GM12873 (cell line): ENCODE data around the gene DLG2.

Experiments
- TF ChIP-seq, protein P1 (sequence below): IDR thresholded peaks from 2 replicates; pipeline ENCODE4 v1.5.1; 2012; ENCODE audit warnings: low read depth, mild to moderate bottlenecking, moderate library complexity, low read length, control low read depth; ENCODE audit not compliant: insufficient read depth; ENCODE audit errors: missing control alignments

The DLG2 gene

GRCh38 chr11:83706566-83706965, 1920.6 kb downstream of the DLG2 start:
- TF ChIP-seq, protein P1, sequence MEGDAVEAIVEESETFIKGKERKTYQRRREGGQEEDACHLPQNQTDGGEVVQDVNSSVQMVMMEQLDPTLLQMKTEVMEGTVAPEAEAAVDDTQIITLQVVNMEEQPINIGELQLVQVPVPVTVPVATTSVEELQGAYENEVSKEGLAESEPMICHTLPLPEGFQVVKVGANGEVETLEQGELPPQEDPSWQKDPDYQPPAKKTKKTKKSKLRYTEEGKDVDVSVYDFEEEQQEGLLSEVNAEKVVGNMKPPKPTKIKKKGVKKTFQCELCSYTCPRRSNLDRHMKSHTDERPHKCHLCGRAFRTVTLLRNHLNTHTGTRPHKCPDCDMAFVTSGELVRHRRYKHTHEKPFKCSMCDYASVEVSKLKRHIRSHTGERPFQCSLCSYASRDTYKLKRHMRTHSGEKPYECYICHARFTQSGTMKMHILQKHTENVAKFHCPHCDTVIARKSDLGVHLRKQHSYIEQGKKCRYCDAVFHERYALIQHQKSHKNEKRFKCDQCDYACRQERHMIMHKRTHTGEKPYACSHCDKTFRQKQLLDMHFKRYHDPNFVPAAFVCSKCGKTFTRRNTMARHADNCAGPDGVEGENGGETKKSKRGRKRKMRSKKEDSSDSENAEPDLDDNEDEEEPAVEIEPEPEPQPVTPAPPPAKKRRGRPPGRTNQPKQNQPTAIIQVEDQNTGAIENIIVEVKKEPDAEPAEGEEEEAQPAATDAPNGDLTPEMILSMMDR, result no peak

- TF ChIP-seq, protein P1, result no peak
Measured at GRCh38 chr11:83702796-83703195, 1924.3 kb downstream of the DLG2 start.

DNA sequence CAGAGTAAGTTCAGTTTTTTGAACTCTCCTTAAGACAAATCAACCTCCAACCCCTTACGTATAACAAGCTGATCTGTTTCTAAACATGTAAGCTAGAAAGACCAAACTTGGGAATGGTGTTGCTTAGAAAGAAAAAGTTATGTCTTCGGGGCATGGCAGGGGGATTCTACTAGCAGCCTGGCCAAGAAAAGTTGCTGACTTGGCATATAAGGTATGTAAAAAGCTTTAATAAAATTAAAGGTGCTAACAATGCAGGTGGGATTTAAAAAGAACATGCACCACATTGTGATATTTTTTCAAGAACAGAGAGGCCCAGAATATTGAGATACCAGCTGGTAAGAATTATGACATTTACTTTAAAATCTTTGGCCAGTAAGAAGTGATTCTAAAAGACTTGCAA, 1929.6 kb downstream of the DLG2 start:
- TF ChIP-seq, protein P1, result no peak

- TF ChIP-seq, protein P1, result no peak
Measured at GRCh38 chr11:83695046-83695445, 1932.1 kb downstream of the DLG2 start.

- TF ChIP-seq, protein P1, result no peak
Measured at GRCh38 chr11:83694191-83694910, 1932.8 kb downstream of the DLG2 start.

- TF ChIP-seq, protein P1, result no peak
Measured at GRCh38 chr11:83693306-83693992, 1933.7 kb downstream of the DLG2 start.

DNA sequence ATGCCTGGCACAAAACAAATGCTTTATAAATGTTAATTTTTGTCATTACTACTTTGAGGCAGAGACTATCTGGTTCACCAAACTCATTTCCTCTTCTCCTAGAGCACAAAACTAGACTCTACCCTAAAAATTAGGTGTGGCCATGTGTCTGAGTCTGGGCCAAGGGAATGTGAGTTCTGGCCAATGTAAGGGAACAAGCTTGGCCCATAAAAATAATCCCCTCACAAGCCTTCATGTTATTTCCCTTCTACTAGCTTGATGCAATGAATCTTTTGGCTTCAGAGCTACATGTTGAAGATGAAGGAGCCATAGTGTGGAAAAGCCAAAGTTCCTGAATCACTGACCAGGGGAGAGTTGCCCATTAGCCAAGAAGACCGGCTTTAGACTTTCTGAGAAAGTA, 1934.5 kb downstream of the DLG2 start:
- TF ChIP-seq, protein P1, result no peak
